ENCODE data around the gene SUPT3H. TPM values are rescaled to one million over a fixed set of nuclear protein-coding genes. Genes with fewer than 3 reads are reported as not detected.

The SUPT3H gene
- total RNA-seq, 4 donors from 2014 or later: 1.1 to 4.7 (median 3.7) TPM

DNA sequence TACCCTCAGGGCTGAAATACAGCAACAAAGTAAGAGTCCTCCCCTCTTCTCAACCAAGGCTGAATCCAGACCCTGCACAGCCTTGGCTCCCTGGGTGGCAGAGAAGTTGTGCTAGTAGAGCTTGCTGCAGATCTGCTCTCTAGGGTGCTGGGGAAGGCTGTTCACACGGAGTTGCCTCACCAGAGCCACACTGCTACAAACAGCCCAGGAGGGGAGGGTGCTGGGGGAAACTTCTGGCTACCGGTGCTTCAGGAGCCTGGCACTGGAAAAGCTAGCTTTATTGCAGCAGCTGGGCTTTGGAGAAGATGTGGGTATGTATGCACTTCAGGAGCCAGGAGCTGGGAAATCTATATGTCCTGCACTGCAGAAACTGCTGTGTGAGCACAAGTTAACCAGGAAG is 37.6 kb upstream of the SUPT3H start:
- TF ChIP-seq EP300 (IDR thresholded peaks at IDR 0.05) (no peak), POLR2AphosphoS5 (IDR thresholded peaks at IDR 0.05) (no peak), POLR2A (IDR thresholded peaks at IDR 0.05) (no peak)
- TF ChIP-seq, protein P1, sequence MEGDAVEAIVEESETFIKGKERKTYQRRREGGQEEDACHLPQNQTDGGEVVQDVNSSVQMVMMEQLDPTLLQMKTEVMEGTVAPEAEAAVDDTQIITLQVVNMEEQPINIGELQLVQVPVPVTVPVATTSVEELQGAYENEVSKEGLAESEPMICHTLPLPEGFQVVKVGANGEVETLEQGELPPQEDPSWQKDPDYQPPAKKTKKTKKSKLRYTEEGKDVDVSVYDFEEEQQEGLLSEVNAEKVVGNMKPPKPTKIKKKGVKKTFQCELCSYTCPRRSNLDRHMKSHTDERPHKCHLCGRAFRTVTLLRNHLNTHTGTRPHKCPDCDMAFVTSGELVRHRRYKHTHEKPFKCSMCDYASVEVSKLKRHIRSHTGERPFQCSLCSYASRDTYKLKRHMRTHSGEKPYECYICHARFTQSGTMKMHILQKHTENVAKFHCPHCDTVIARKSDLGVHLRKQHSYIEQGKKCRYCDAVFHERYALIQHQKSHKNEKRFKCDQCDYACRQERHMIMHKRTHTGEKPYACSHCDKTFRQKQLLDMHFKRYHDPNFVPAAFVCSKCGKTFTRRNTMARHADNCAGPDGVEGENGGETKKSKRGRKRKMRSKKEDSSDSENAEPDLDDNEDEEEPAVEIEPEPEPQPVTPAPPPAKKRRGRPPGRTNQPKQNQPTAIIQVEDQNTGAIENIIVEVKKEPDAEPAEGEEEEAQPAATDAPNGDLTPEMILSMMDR (IDR thresholded peaks at IDR 0.05): no peak
- Histone ChIP-seq H3K9me3 (no peaks in the 10 kb centered on the region), H3K27ac (no peak overlapping the region), H3K27me3 (peaks cover 48% of the 10 kb centered on the region), H3K4me1 (peaks cover 11% of the 10 kb centered on the region), H3K4me3 (no peak overlapping the region), H3K36me3 (no peaks in the 10 kb centered on the region)
- no peak for DNase-seq (ENCODE audit: low spot score in 2 of 2)
- 24% methylated on average over 2 of the region's 2 CpGs for WGBS

DNA sequence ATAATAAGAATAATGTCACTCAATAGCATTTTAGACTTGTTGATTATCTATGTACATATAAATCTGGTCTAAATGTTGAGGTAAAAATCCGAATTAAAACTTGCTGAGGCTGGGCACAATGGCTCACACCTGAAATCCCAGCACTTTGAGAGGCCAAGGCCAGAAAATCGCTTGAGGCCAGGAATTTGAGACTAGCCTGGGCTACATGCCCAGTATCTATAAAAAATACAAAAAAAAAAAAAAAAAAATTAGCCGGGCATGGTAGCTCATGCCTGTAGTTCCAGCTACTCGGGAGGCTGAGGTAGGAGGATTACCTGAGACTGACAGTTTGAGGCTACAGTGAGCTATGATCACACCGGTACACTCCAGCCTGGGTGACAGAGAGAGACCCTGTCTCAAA is 34.2 kb upstream of the SUPT3H start:
- DNase-seq (ENCODE audit: low spot score in 2 of 2): no peak
- 71% methylated on average over 5 of the region's 5 CpGs for whole genome bisulfite sequencing
- peaks cover 18% of the 10 kb centered on the region for H3K27me3 ChIP-seq
- no peak overlapping the region for H3K27ac ChIP-seq
- TF ChIP-seq EP300 (IDR thresholded peaks at IDR 0.05) (no peak), POLR2AphosphoS5 (IDR thresholded peaks at IDR 0.05) (no peak), POLR2A (IDR thresholded peaks at IDR 0.05) (no peak)
- TF ChIP-seq, protein P1 (IDR thresholded peaks at IDR 0.05): no peak
- no peak overlapping the region for H3K4me3 ChIP-seq
- H3K36me3 ChIP-seq: no peaks in the 10 kb centered on the region
- H3K4me1 ChIP-seq: no peaks in the 10 kb centered on the region
- no peaks in the 10 kb centered on the region for H3K9me3 ChIP-seq

DNA sequence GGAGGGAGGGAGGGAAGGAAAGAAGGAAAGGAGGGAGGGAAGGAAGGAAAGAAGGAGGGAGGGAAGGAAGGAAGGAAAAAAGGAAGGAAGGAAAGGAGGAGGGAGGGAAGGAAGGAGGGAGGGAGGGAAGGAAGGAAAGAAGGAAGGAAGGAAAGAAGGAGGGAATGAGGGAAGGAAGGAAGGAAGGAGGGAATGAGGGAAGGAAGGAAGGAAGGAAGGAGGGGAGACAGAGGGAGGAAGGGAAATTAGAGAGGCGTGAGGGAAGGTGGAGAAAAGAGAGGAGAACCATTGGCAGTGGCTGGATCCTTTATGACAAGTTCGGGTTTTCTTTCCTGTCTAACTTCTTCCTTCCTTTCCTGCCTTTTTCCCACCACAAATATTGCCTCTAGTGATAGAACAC is 22.3 kb upstream of the SUPT3H start:
- Histone ChIP-seq H3K36me3 (no peaks in the 10 kb centered on the region), H3K4me1 (no peaks in the 10 kb centered on the region), H3K9me3 (no peaks in the 10 kb centered on the region), H3K27me3 (peaks cover 4% of the 10 kb centered on the region), H3K27ac (no peak overlapping the region), H3K4me3 (no peak overlapping the region)
- WGBS: 85% methylated on average over 2 of the region's 2 CpGs
- no peak for DNase-seq (ENCODE audit: low spot score in 2 of 2)
- TF ChIP-seq EP300 (IDR thresholded peaks at IDR 0.05): no peak
- no peak for TF ChIP-seq POLR2AphosphoS5 (IDR thresholded peaks at IDR 0.05)
- no peak for TF ChIP-seq POLR2A (IDR thresholded peaks at IDR 0.05)
- TF ChIP-seq, protein P1 (IDR thresholded peaks at IDR 0.05): no peak

DNA sequence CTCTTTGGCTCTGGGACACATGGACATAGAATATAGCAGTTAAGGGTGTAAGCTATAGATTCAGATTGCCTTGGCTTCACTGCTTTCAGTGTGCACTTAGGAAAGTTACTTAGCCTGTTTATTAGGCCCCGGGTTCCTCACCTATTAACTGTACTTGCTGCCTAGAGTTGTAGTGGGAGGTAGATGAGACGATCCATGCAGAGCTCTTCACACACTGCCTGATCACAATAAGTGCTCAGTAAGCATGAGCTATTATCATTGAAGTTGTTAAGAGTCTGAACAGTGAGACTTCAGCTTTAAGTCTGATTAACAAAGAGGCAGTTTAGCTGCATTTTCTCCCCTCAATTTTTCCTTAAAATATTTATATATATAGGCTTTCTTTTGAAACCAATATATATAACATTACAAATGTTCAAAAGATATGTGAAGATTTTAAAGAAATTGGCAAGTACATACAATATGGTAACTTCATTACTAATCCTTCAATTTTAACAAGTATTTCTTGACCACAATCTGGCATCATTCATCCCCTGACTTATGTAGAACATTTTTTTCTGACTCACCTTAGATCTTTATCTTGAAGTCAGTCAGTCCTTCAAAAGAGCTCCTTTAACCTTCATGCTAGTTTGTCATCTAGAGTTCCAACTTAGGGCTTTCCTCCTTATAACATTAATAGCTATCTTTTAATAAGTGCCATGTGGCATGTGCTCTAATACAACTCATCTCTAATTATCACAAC is 20.5 kb upstream of the SUPT3H start:
- Histone ChIP-seq H3K36me3 (no peaks in the 10 kb centered on the region), H3K27me3 (peaks cover 4% of the 10 kb centered on the region), H3K9me3 (no peaks in the 10 kb centered on the region), H3K4me3 (no peak overlapping the region), H3K27ac (no peak overlapping the region), H3K4me1 (no peaks in the 10 kb centered on the region)
- 84% methylated on average over 2 of the region's 2 CpGs for WGBS
- no peak for TF ChIP-seq POLR2AphosphoS5 (IDR thresholded peaks at IDR 0.05)
- TF ChIP-seq EP300 (IDR thresholded peaks at IDR 0.05): no peak
- TF ChIP-seq POLR2A (IDR thresholded peaks at IDR 0.05): no peak
- TF ChIP-seq, protein P1 (IDR thresholded peaks at IDR 0.05): no peak
- DNase-seq (ENCODE audit: low spot score in 2 of 2): no peak

DNA sequence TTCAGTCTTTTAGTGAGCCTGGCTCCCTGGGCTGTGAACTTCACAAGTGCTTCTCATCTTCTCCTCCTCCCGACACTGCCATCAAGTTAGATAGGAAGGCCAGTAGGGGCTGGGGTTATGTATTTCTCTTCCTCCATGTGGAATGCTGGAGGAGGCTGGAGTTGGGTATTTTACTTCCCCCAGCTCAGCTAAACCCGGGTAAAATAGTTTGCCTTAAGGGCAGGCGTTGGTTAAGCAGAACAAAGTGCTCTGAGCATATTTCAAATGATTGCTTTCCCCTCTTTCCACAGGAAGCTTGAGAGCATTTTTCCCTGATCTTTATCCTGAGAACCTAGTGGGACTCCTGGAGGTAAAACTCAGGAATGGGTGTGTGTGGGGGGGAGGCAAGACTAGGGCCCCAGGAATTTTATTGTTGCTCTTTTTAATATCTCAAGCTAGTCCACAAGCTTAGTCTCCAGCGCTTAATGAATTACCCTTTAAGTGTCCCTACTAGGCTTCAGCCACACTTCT is 16.9 kb upstream of the SUPT3H start:
- Histone ChIP-seq H3K4me3 (no peak overlapping the region), H3K4me1 (no peaks in the 10 kb centered on the region), H3K27me3 (no peaks in the 10 kb centered on the region), H3K27ac (no peak overlapping the region), H3K9me3 (no peaks in the 10 kb centered on the region), H3K36me3 (no peaks in the 10 kb centered on the region)
- WGBS: 81% methylated on average over 4 of the region's 4 CpGs
- TF ChIP-seq EP300 (IDR thresholded peaks at IDR 0.05) (no peak), POLR2AphosphoS5 (IDR thresholded peaks at IDR 0.05) (no peak), POLR2A (IDR thresholded peaks at IDR 0.05) (no peak)
- TF ChIP-seq, protein P1 (IDR thresholded peaks at IDR 0.05): no peak
- DNase-seq (ENCODE audit: low spot score in 2 of 2): no peak
